GM12892 (cell line): ENCODE measurements around the gene MEI1.

Source experiments
- POLR2A ChIP-seq: IDR thresholded peaks from 2 replicates; pipeline ENCODE4 v1.6.1; 2011; ENCODE audit warnings: low read depth, low read length, control low read depth
- TAF1 ChIP-seq: IDR thresholded peaks from 2 replicates; pipeline ENCODE4 v1.6.1; 2011; ENCODE audit warnings: low read depth, mild to moderate bottlenecking, control low read depth, low read length, borderline replicate concordance

DNA sequence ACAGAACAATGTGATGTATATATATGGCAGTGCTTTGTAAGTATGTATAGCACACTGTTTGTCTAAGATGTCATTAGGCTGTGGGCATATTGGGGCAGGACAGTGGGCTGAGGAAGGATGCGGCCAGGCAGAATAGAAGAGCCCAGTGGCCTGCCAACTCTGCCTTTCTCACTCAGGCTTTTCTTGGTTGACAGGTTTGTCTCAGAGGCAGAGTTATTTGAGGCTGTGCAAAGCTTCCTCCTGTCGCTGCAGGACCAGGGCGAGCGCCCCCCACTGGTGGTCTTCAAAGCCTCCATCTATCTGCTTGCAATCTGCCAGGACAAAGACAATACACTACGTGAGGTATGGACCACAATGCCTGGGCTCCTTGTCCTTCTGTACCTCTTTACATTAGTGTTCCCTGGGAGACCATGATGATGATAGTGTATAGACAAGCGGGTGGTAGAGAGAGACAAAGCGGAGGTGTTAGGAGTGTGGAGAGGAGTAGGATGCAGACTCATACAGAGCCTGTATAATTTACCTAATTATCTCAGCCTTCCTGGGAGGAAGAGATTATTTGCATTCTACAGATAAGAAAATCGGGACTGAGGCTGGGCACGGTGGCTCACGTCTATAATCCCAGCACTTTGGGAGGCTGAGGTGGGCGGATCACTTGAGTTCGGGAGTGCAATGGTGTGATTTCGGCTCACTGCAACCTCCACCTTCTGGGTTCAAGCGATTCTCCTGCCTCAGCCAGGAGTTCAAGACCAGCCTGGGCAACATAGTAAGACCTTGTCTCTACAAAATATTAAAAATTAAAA, 63.9 kb downstream of the MEI1 start:
- TF ChIP-seq TAF1: no peak
- no peak for TF ChIP-seq POLR2A
